Activated naive CD8-positive, alpha-beta T cell treated with anti-CD3 and anti-CD28 coated beads, Interleukin-2, amount 50 U/mL, for 24 hours (primary cell): ENCODE results near the gene OR10A4.
"Not testable (repeated sequence)": the region's sequence is repeated elsewhere in the genome, so short reads cannot be mapped to it uniquely, and the experiment has no call there.

ENCODE experiments used
- ATAC-seq: fragments of 150-1000 bp; cut with Tn5 transposase; one replicate; pipeline ENCODE4 v1.10.0; 2021
- DNase-seq: peaks from one replicate; pipeline ENCODE4 v3.0.0; 2021
- H3K27ac Mint-ChIP-seq: one replicate; pipeline ENCODE4 v1.8.0; 2021; ENCODE audit warnings: mild to moderate bottlenecking, mixed read lengths
- H3K27me3 Mint-ChIP-seq: one replicate; pipeline ENCODE4 v1.8.0; 2021; ENCODE audit warnings: mixed read lengths
- H3K36me3 Mint-ChIP-seq: one replicate; pipeline ENCODE4 v1.8.0; 2021; ENCODE audit warnings: low read depth, mixed read lengths
- H3K4me1 Mint-ChIP-seq: one replicate; pipeline ENCODE4 v1.8.0; 2021; ENCODE audit warnings: mixed read lengths
- H3K4me3 Mint-ChIP-seq: one replicate; pipeline ENCODE4 v1.8.0; 2021; ENCODE audit warnings: mild to moderate bottlenecking, moderate library complexity, mixed read lengths
- H3K9me3 Mint-ChIP-seq: one replicate; pipeline ENCODE4 v1.8.0; 2021; ENCODE audit warnings: mixed read lengths

OR10A4 gene

DNA sequence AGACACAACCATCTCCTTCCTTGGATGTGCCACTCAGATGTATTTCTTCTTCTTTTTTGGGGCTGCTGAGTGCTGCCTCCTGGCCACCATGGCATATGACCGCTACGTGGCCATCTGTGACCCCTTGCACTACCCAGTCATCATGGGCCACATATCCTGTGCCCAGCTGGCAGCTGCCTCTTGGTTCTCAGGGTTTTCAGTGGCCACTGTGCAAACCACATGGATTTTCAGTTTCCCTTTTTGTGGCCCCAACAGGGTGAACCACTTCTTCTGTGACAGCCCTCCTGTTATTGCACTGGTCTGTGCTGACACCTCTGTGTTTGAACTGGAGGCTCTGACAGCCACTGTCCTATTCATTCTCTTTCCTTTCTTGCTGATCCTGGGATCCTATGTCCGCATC lies 489 bp downstream of the OR10A4 start:
- H3K36me3 Mint-ChIP-seq = no peaks in the 10 kb centered on the region
- DNase-seq (no peak), ATAC-seq (no peak)
- no peaks in the 10 kb centered on the region for H3K9me3 Mint-ChIP-seq
- no peak overlapping the region for H3K4me3 Mint-ChIP-seq
- H3K27ac Mint-ChIP-seq = no peak overlapping the region
- peaks cover 9% of the 10 kb centered on the region for H3K27me3 Mint-ChIP-seq
- no peaks in the 10 kb centered on the region for H3K4me1 Mint-ChIP-seq

DNA sequence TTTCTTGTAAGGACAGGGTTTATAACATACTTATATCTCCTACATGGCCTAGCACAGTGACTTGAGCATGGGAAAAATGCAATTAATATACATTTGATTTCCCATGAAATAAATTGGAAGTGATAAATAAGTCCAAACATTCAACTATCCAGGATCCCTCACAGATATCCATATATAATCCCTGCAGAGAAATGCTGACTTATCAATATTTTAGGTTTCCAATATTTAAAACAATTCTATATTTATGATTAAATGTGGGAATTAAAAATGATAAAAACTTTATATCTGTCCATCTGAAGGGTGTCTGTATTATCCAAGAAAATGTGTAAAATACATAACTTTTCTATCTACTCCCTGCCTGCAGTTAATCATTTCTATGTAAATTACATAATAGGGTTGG lies 6.3 kb downstream of the OR10A4 start:
- Mint-ChIP-seq H3K4me1 (no peaks in the 10 kb centered on the region), H3K9me3 (no peaks in the 10 kb centered on the region), H3K36me3 (no peaks in the 10 kb centered on the region), H3K4me3 (no peak overlapping the region), H3K27ac (no peak overlapping the region), H3K27me3 (peaks cover 18% of the 10 kb centered on the region)
- no peak for DNase-seq
- ATAC-seq = no peak

- H3K27me3 Mint-ChIP-seq = peaks cover 11% of the 10 kb centered on the region
- not testable (repeated sequence) for H3K4me1 Mint-ChIP-seq, H3K27ac Mint-ChIP-seq, H3K36me3 Mint-ChIP-seq, H3K4me3 Mint-ChIP-seq, DNase-seq, H3K9me3 Mint-ChIP-seq, ATAC-seq
Measured at GRCh38 chr11:6887711-6888110, 11.3 kb downstream of the OR10A4 start.

DNA sequence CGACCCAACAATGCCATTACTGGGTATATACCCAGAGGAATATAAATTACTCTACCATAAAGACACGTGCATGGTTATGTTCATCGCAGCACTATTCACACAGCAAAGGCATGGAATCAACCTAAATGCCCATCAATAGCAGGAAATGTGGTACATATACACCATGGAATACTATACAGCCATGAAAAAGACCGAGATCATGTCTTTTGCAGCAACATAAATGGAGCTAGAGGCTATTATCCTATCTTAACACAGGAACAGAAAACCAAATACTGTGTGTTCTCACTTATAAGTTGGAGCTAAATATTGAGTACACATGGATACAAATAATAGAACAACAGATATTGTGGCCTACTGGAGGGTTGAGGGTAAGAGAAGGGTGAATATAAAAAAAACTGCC lies 12.4 kb downstream of the OR10A4 start:
- H3K36me3 Mint-ChIP-seq = no peaks in the 10 kb centered on the region

GRCh38 chr11:6889835-6890234 lies 13.4 kb downstream of the OR10A4 start:
- Mint-ChIP-seq H3K27me3 (peaks cover 4% of the 10 kb centered on the region), H3K36me3 (no peaks in the 10 kb centered on the region), H3K4me1 (no peaks in the 10 kb centered on the region), H3K4me3 (no peak overlapping the region), H3K27ac (no peak overlapping the region), H3K9me3 (no peaks in the 10 kb centered on the region)
- DNase-seq (no peak), ATAC-seq (no peak)

More for the DNA sequence above, 12.4 kb downstream of the OR10A4 start:
- Mint-ChIP-seq H3K9me3 (no peaks in the 10 kb centered on the region), H3K4me1 (no peaks in the 10 kb centered on the region), H3K27ac (no peak overlapping the region), H3K27me3 (peaks cover 7% of the 10 kb centered on the region), H3K4me3 (no peak overlapping the region)
- DNase-seq (no peak), ATAC-seq (no peak)

DNA sequence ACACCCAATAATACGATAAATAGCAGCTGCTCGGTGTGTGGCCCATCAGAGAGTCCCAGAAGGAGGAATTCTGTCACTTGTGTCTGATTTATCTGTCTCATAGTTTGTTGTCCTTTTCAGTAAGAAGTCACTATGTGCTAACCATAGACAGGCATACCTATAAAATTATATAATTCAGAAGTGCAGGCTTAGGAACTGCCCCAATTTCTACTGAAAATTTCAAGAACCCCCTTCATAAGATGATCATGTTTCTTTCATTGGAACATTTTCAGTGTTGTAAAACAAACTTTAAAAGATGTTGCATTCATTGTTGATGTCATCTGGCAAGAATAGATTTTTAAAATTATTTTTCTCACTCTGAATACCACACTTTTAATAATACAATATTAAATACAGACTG lies 16.0 kb downstream of the OR10A4 start, which contains the start of gene OR2D2:
Gene OR2D2, minus strand, starts transcription at position 101 of the 400 bp plus-strand sequence. Its CDS starts 0 bp downstream, at position 101.
- Mint-ChIP-seq H3K4me3 (no peak within 1 kb of the TSS), H3K36me3 (no peaks in the 10 kb centered on the region), H3K27me3 (peaks cover 4% of the 10 kb centered on the region), H3K9me3 (no peaks in the 10 kb centered on the region), H3K4me1 (no peaks in the 10 kb centered on the region), H3K27ac (no peak within 1 kb of the TSS)
- ATAC-seq = no peak
- no peak for DNase-seq

- Mint-ChIP-seq H3K4me3 (no peak overlapping the region), H3K36me3 (no peaks in the 10 kb centered on the region), H3K4me1 (no peaks in the 10 kb centered on the region), H3K27me3 (peaks cover 8% of the 10 kb centered on the region), H3K9me3 (no peaks in the 10 kb centered on the region), H3K27ac (no peak overlapping the region)
- ATAC-seq (no peak), DNase-seq (no peak)
Measured at GRCh38 chr11:6894097-6894496, 17.7 kb downstream of the OR10A4 start.

DNA sequence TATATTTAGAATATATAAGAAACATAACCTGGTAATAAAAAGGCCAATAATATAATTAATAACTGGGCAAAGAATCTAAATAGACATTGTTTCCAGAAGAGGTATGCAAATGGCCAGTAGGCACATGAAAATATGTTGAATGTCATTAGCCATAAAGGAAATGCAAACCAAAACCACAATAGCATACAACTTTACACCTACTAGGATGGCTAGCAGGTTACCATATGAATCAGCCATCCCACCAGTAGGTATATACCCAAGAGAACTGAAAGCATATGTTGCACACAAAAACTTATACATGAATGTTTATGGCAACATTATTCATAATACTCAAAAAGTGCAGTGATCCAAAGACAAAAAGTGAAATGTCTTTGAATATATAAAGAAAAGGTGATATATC lies 18.6 kb downstream of the OR10A4 start:
- H3K27me3 Mint-ChIP-seq = peaks cover 8% of the 10 kb centered on the region
- H3K4me3 Mint-ChIP-seq = no peak overlapping the region
- H3K36me3 Mint-ChIP-seq = no peaks in the 10 kb centered on the region
- ATAC-seq (no peak), DNase-seq (no peak)
- H3K4me1 Mint-ChIP-seq = no peaks in the 10 kb centered on the region
- H3K9me3 Mint-ChIP-seq = no peaks in the 10 kb centered on the region
- no peak overlapping the region for H3K27ac Mint-ChIP-seq

- Mint-ChIP-seq H3K27ac (no peak overlapping the region), H3K4me1 (no peaks in the 10 kb centered on the region), H3K27me3 (peaks cover 8% of the 10 kb centered on the region), H3K36me3 (no peaks in the 10 kb centered on the region), H3K4me3 (no peak overlapping the region), H3K9me3 (no peaks in the 10 kb centered on the region)
- ATAC-seq = no peak
- no peak for DNase-seq
Measured at GRCh38 chr11:6898911-6899310, 22.5 kb downstream of the OR10A4 start.

- DNase-seq (no peak), ATAC-seq (no peak)
- no peaks in the 10 kb centered on the region for H3K4me1 Mint-ChIP-seq
- no peaks in the 10 kb centered on the region for H3K36me3 Mint-ChIP-seq
- H3K9me3 Mint-ChIP-seq = no peaks in the 10 kb centered on the region
- peaks cover 8% of the 10 kb centered on the region for H3K27me3 Mint-ChIP-seq
- no peak overlapping the region for H3K27ac Mint-ChIP-seq
- H3K4me3 Mint-ChIP-seq = no peak overlapping the region
Measured at GRCh38 chr11:6900327-6900999, 24.0 kb downstream of the OR10A4 start.

GRCh38 chr11:6904804-6905203 lies 28.4 kb downstream of the OR10A4 start:
- not testable (repeated sequence) for ATAC-seq, H3K9me3 Mint-ChIP-seq, H3K27ac Mint-ChIP-seq, DNase-seq, H3K4me1 Mint-ChIP-seq, H3K4me3 Mint-ChIP-seq, H3K27me3 Mint-ChIP-seq, H3K36me3 Mint-ChIP-seq

GRCh38 chr11:6911378-6911777 lies 35.0 kb downstream of the OR10A4 start:
- peaks cover 2% of the 10 kb centered on the region for H3K27me3 Mint-ChIP-seq
- no peak for DNase-seq
- H3K4me1 Mint-ChIP-seq = peaks cover 2% of the 10 kb centered on the region
- H3K36me3 Mint-ChIP-seq = no peaks in the 10 kb centered on the region
- no peak overlapping the region for H3K27ac Mint-ChIP-seq
- H3K4me3 Mint-ChIP-seq = no peak overlapping the region
- no peaks in the 10 kb centered on the region for H3K9me3 Mint-ChIP-seq
- ATAC-seq = no peak

GRCh38 chr11:6911948-6912347 lies 35.5 kb downstream of the OR10A4 start:
- H3K36me3 Mint-ChIP-seq = no peaks in the 10 kb centered on the region
- DNase-seq = no peak
- no peaks in the 10 kb centered on the region for H3K9me3 Mint-ChIP-seq
- peaks cover 2% of the 10 kb centered on the region for H3K27me3 Mint-ChIP-seq
- no peak overlapping the region for H3K4me3 Mint-ChIP-seq
- ATAC-seq = no peak
- H3K27ac Mint-ChIP-seq = no peak overlapping the region
- peaks cover 2% of the 10 kb centered on the region for H3K4me1 Mint-ChIP-seq

- Mint-ChIP-seq H3K4me1 (no peaks in the 10 kb centered on the region), H3K9me3 (no peaks in the 10 kb centered on the region)
- no peak for ATAC-seq
Measured at GRCh38 chr11:6919698-6920097, 43.3 kb downstream of the OR10A4 start.

DNA sequence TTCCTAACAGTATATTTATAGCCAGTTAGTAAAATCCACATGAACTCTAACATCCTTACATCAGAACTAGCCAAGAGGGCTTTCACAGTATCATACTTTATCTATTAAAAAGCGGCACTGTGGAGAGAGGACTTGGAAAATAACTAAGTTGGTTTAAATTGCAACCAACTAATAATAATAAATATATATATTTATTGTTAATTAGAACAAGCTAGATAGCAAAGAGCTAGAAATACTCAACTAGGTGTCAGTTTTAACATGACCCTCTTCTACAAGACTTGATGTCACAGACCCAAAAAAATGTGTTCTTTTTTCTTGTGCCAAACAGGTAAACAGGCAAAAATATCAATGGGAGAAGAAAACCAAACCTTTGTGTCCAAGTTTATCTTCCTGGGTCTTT lies 44.3 kb downstream of the OR10A4 start, which contains the start of gene OR2D3:
Gene OR2D3, plus strand, starts transcription at position 301 of the 400 bp plus-strand sequence. Its CDS starts 0 bp downstream, at position 301.
- H3K9me3 Mint-ChIP-seq = no peaks in the 10 kb centered on the region
- no peak within 1 kb of the TSS for H3K27ac Mint-ChIP-seq
- DNase-seq (no peak), ATAC-seq (no peak)
- H3K36me3 Mint-ChIP-seq = no peaks in the 10 kb centered on the region
- H3K27me3 Mint-ChIP-seq = peaks cover 18% of the 10 kb centered on the region
- no peaks in the 10 kb centered on the region for H3K4me1 Mint-ChIP-seq
- no peak within 1 kb of the TSS for H3K4me3 Mint-ChIP-seq

More at GRCh38 chr11:6919698-6920097, 43.3 kb downstream of the OR10A4 start:
- Mint-ChIP-seq H3K36me3 (no peaks in the 10 kb centered on the region), H3K27me3 (peaks cover 13% of the 10 kb centered on the region), H3K4me3 (no peak overlapping the region), H3K27ac (no peak overlapping the region)
- DNase-seq = no peak
